Measurements from ENCODE around the gene GABRG3.

GABRG3 gene

DNA sequence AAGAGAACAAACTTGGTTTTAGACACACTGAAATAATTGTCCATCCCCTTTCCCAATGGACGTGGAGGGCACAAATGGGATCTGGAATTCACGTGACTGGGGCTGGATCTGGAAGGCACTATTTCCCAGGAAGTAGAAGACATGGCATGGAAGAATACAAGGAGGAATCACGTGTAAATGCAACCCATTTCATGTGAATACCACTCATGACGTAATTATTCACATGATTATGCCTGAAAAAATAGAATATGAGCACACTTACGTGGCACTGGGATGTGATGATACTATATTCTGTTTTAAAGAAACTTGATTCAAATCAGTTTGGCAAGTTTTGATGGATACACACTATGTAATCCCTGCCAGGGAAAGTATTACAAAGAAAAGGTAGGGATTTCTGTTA lies 477.3 kb downstream of the GABRG3 start:
- no peak for DNase-seq (ENCODE audit: extremely low read depth, low read depth)
- TF ChIP-seq, protein P1, sequence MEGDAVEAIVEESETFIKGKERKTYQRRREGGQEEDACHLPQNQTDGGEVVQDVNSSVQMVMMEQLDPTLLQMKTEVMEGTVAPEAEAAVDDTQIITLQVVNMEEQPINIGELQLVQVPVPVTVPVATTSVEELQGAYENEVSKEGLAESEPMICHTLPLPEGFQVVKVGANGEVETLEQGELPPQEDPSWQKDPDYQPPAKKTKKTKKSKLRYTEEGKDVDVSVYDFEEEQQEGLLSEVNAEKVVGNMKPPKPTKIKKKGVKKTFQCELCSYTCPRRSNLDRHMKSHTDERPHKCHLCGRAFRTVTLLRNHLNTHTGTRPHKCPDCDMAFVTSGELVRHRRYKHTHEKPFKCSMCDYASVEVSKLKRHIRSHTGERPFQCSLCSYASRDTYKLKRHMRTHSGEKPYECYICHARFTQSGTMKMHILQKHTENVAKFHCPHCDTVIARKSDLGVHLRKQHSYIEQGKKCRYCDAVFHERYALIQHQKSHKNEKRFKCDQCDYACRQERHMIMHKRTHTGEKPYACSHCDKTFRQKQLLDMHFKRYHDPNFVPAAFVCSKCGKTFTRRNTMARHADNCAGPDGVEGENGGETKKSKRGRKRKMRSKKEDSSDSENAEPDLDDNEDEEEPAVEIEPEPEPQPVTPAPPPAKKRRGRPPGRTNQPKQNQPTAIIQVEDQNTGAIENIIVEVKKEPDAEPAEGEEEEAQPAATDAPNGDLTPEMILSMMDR (IDR thresholded peaks at IDR 0.05; ENCODE audit: low read depth, low read length), result no peak

DNA sequence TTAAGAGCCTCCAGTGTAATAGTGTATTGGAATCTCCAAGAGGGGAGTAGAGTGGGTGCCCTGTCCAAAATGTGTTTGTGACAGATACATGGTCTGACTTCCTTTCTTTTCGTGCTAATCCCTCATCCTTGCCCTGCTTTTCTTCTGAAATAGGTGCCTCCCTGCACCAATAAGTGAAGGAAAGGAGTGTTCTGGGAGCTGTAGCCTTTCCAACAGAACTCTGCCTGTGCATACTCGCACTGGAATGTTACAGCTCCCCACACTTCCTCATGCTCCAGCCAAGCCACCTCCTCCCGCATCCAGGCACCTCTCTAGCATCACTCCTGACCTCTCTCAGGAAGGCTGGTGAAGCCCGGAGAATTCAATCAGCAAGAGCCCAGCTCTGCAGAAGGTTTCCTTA lies 478.0 kb downstream of the GABRG3 start:
- no peak for DNase-seq (ENCODE audit: extremely low read depth, low read depth)
- TF ChIP-seq, protein P1 (IDR thresholded peaks at IDR 0.05; ENCODE audit: low read depth, low read length), result no peak

DNA sequence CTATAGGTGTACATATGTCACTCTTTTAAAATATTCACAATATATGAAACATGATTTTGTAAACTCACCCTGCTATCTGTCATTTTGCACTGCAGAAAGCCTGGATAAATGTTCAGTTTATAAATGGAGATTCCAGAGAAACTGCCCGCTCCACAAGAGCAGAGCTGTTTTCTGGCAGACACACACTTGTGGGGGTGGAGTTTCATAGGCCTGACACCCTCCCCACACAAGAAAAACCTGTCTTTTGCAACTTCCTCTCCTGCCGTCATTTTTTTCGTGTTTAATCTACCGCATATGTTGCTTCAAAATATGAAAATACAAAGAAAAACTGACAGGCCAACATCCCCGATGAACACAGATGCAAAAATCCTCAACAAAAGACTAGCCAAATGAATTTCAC lies 479.0 kb downstream of the GABRG3 start:
- DNase-seq (ENCODE audit: extremely low read depth, low read depth), result no peak
- TF ChIP-seq, protein P1 (IDR thresholded peaks at IDR 0.05; ENCODE audit: low read depth, low read length), result no peak

DNA sequence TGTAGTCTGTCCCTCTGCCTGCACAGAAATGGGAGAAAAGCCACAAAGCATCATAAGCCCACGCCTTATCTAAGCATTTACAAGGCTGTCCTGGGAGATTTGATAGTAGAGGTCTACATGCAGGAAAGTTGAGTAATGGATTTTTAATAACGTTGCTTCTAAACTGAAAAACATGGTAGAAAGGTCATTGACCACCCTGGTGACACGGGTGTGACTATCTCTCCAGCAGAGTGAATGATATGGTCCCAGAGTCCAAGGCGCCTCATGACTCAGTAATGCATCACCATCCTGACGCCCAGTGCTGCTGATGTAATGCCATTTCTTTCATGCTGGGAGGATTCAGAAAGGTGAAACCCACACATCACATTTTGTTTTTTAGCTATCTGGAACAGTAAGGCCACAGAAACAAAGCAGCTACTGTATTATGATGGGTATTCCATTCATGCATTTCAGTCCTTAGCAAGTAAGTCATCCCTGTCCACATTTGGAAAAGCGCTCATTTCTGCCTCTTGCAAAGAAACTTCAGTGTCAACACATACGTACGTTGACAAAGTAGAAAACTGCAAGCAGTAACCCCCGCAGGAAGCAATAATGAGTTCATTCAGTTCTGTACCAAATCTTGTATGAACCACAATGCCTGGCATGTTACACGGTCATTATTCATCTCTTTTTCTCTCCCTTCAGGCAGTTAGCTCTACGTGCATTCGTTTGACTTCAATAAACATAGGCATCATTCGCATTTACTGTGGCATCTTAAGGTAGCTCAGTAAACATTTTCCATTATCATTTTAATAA lies 483.5 kb downstream of the GABRG3 start:
- TF ChIP-seq, protein P1 (IDR thresholded peaks at IDR 0.05; ENCODE audit: low read depth, low read length), result no peak
- DNase-seq (ENCODE audit: extremely low read depth, low read depth), result no peak

DNA sequence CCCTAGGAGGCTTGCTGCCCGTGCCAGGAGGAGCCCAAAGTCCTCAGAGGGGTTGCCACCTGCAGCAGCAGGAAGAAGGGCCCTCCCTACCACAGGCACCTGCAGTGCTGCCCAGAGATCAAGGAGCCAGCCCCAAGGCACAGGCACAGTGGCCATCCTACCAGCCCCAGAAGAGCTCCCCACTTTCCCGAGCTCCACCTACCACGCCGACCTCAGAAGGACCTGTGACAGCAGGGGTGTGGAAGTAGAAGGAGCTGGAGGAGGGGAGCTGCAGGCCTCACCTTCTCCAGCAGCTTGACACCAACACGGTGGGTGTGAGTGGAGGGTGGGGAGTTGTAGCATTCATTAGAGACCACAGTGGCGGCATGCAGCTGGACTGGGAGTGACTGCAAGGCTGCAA lies 485.8 kb downstream of the GABRG3 start:
- TF ChIP-seq, protein P1 (IDR thresholded peaks at IDR 0.05; ENCODE audit: low read depth, low read length), result no peak
- DNase-seq (ENCODE audit: extremely low read depth, low read depth), result no peak

DNA sequence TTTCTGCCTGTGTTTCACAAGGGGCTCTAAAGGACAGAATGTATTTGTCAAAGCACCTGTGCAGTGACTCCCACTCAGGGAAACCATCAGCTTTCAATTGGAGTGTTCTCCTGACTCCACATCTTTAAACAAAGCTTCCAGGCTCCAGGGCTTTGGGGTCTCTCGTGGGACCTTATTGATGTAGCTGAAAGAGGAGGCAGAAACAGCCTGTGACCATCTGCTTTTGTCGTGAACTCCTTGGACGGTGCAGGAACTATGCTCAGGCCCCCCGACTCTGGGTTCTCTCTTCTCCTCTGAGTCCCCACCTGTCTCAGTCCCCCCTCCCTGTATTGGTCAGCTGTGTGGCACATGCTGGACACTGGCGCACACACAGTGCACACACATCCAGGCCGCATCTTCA lies 486.8 kb downstream of the GABRG3 start:
- DNase-seq (ENCODE audit: extremely low read depth, low read depth), result no peak
- TF ChIP-seq, protein P1 (IDR thresholded peaks at IDR 0.05; ENCODE audit: low read depth, low read length), result no peak

DNA sequence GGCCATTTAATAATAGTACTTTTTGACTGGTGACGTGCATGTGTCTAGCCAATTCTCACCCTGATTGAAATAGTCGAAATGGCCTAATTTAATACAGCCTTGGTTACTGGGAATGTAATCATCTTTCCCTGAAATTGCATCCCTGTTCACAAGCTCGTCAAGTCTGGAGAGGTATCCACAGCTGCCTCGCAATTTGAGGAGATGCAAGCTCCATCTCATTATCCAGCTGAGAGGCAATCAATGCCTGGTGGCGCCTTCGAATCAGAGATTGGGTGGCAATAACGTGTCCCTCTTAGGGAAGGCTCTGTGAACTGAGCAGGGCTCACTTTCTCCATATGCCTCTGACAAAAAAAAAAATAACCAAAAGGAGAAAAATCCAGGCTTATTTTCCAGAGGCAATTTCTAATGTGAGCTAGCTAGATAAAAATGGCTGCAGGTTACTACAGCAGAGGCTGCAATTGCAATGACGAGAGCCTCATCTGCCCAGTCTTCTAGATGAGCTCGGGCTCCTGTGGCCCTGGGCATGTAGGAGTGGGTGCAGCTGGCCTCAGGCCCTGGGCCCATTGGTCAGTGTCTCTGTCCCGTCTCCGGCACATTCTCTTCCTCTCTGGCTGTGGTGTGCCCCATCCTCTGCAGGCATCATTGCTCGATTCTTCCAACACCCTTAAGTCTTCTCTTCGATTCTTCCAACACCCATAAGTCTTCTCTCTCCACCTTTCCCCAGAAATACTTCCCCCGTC lies 487.5 kb downstream of the GABRG3 start:
- DNase-seq (ENCODE audit: extremely low read depth, low read depth), result no peak
- TF ChIP-seq, protein P1 (IDR thresholded peaks at IDR 0.05; ENCODE audit: low read depth, low read length), result no peak

Data from AG09319 (cell line).